Activated CD8-positive, alpha-beta T cell treated with anti-CD3 and anti-CD28 coated beads, Interleukin-2, amount 10 ng/mL, durations not matched to agents 7 days and 5 days (primary cell): ENCODE data around the gene KIF21B. TPM values are rescaled to one million over a fixed set of nuclear protein-coding genes. Genes with fewer than 3 reads are reported as not detected.

Experiments used
- ATAC-seq: fragments of 150-1000 bp; cut with Tn5 transposase; one replicate; pipeline ENCODE4 v1.10.0; 2021; ENCODE audit warnings: moderate library complexity
- CTCF ChIA-PET: fragments of 350-600 bp; sonication (Branson Sonifier 250); formaldehyde crosslinking; loops from one replicate; lab custom pipeline; 2021; ENCODE audit warnings: antibody characterized with exemption; lab: Charles Lee
- POLR2A ChIA-PET: fragments of 350-600 bp; sonication (Branson Sonifier 250); formaldehyde crosslinking; loops from one replicate; lab custom pipeline; 2021; ENCODE audit warnings: antibody characterized with exemption; lab: Charles Lee
- DNase-seq: peaks from one replicate; pipeline ENCODE4 v3.0.0-alpha.2; 2020
- H3K27ac Mint-ChIP-seq: one replicate; pipeline ENCODE4 v1.8.0; 2021; ENCODE audit warnings: mild to moderate bottlenecking, mixed read lengths
- H3K27me3 Mint-ChIP-seq: one replicate; pipeline ENCODE4 v1.8.0; 2021; ENCODE audit warnings: low read depth, mixed read lengths
- H3K36me3 Mint-ChIP-seq: one replicate; pipeline ENCODE4 v1.8.0; 2021; ENCODE audit warnings: low read depth, mixed read lengths
- H3K4me1 Mint-ChIP-seq: one replicate; pipeline ENCODE4 v1.8.0; 2021; ENCODE audit warnings: low read depth, mixed read lengths
- H3K4me3 Mint-ChIP-seq: one replicate; pipeline ENCODE4 v1.8.0; 2021; ENCODE audit warnings: mild to moderate bottlenecking, mixed read lengths
- H3K9me3 Mint-ChIP-seq: one replicate; pipeline ENCODE4 v1.8.0; 2022; ENCODE audit warnings: mixed read lengths; ENCODE audit not compliant: insufficient read depth
- total RNA-seq, 2 experiments: library from RNA; stranded (reverse); gene quantifications; one replicate each; pipeline ENCODE4 v1.2.3, GENCODE V29; 2021

Gene KIF21B
- total RNA-seq, 2 experiments from 2014 or later: 158 to 162 TPM

- DNase-seq (peak; percentile 79), ATAC-seq (peak; percentile 91)
- ChIA-PET POLR2A (no interaction called here), CTCF (interaction anchor here (0.7 to 11.9 kb wide), 14 partner anchors 9 to 420 kb away, joined by 3 to 117 read pairs (median 4); partner anchors contain the start of gene KIF21B)
- H3K4me1 Mint-ChIP-seq: no peaks in the 10 kb centered on the region
- no peak overlapping the region for H3K27ac Mint-ChIP-seq
- H3K36me3 Mint-ChIP-seq: no peaks in the 10 kb centered on the region
- no peaks in the 10 kb centered on the region for H3K9me3 Mint-ChIP-seq
- H3K27me3 Mint-ChIP-seq: peaks cover 22% of the 10 kb centered on the region
- H3K4me3 Mint-ChIP-seq: no peak overlapping the region
These were observed 19.4 kb upstream of the KIF21B start for GRCh38 chr1:201042779-201043461.

GRCh38 chr1:201041011-201041410, 17.5 kb upstream of the KIF21B start:
- Mint-ChIP-seq H3K27ac (no peak overlapping the region), H3K36me3 (no peaks in the 10 kb centered on the region), H3K27me3 (peaks cover 13% of the 10 kb centered on the region), H3K4me3 (no peak overlapping the region), H3K4me1 (no peaks in the 10 kb centered on the region), H3K9me3 (no peaks in the 10 kb centered on the region)
- ChIA-PET CTCF (interaction anchor here (2.6 to 11.9 kb wide), 4 partner anchors 16 to 69 kb away, joined by 21 to 117 read pairs (median 94); partner anchors contain the start of gene KIF21B), POLR2A (interaction anchor here (1.1 kb wide), 2 partner anchors 16 to 55 kb away, joined by 3 to 4 read pairs; no protein-coding TSS in a partner anchor)
- DNase-seq (no peak), ATAC-seq (no peak)

- no peaks in the 10 kb centered on the region for H3K9me3 Mint-ChIP-seq
- H3K27ac Mint-ChIP-seq: no peak overlapping the region
- no peaks in the 10 kb centered on the region for H3K36me3 Mint-ChIP-seq
- H3K4me1 Mint-ChIP-seq: no peaks in the 10 kb centered on the region
- ATAC-seq (no peak), DNase-seq (no peak)
- ChIA-PET POLR2A (interaction anchor here (0.5 kb wide), 1 partner anchor 64 kb away, joined by 3 read pairs; no protein-coding TSS in a partner anchor), CTCF (interaction anchor here (1.1 to 11.9 kb wide), 4 partner anchors 14 to 68 kb away, joined by 3 to 117 read pairs (median 94); partner anchors contain the start of gene KIF21B)
- peaks cover 7% of the 10 kb centered on the region for H3K27me3 Mint-ChIP-seq
- no peak overlapping the region for H3K4me3 Mint-ChIP-seq
These were observed 16.4 kb upstream of the KIF21B start for GRCh38 chr1:201039876-201040275.

GRCh38 chr1:201039418-201039817, 15.9 kb upstream of the KIF21B start:
- no peak overlapping the region for H3K27ac Mint-ChIP-seq
- H3K4me1 Mint-ChIP-seq: no peaks in the 10 kb centered on the region
- no peaks in the 10 kb centered on the region for H3K36me3 Mint-ChIP-seq
- POLR2A ChIA-PET: no interaction called here
- no peak overlapping the region for H3K4me3 Mint-ChIP-seq
- no peak for ATAC-seq
- no peaks in the 10 kb centered on the region for H3K9me3 Mint-ChIP-seq
- no peak for DNase-seq
- peaks cover 6% of the 10 kb centered on the region for H3K27me3 Mint-ChIP-seq
- CTCF ChIA-PET: interaction anchor here (1.1 to 11.9 kb wide), 4 partner anchors 15 to 67 kb away, joined by 3 to 117 read pairs (median 94); partner anchors contain the start of gene KIF21B

GRCh38 chr1:201038186-201038876, 14.8 kb upstream of the KIF21B start:
- Mint-ChIP-seq H3K36me3 (no peaks in the 10 kb centered on the region), H3K4me3 (no peak overlapping the region), H3K27me3 (no peaks in the 10 kb centered on the region), H3K27ac (no peak overlapping the region), H3K9me3 (no peaks in the 10 kb centered on the region), H3K4me1 (no peaks in the 10 kb centered on the region)
- ChIA-PET POLR2A (no interaction called here), CTCF (interaction anchor here (0.9 to 11.9 kb wide), 4 partner anchors 14 to 416 kb away, joined by 7 to 117 read pairs (median 94); partner anchors contain the start of gene KIF21B)
- DNase-seq: no peak
- ATAC-seq: no peak

- no peaks in the 10 kb centered on the region for H3K27me3 Mint-ChIP-seq
- no peak for ATAC-seq
- CTCF ChIA-PET: interaction anchor here (1.5 to 8.5 kb wide), 6 partner anchors 10 to 64 kb away, joined by 5 to 89 read pairs (median 7); no protein-coding TSS in a partner anchor
These were observed 12.8 kb upstream of the KIF21B start for GRCh38 chr1:201036188-201036842.

GRCh38 chr1:201034671-201035070, 11.2 kb upstream of the KIF21B start:
- POLR2A ChIA-PET: no interaction called here
- no peak overlapping the region for H3K27ac Mint-ChIP-seq
- no peaks in the 10 kb centered on the region for H3K27me3 Mint-ChIP-seq
- DNase-seq (no peak), ATAC-seq (no peak)
- H3K4me1 Mint-ChIP-seq: no peaks in the 10 kb centered on the region
- no peak overlapping the region for H3K4me3 Mint-ChIP-seq
- no peaks in the 10 kb centered on the region for H3K9me3 Mint-ChIP-seq
- no peaks in the 10 kb centered on the region for H3K36me3 Mint-ChIP-seq
- CTCF ChIA-PET: interaction anchor here (1.1 to 8.5 kb wide), 4 partner anchors 10 to 63 kb away, joined by 3 to 89 read pairs (median 8); no protein-coding TSS in a partner anchor

More at GRCh38 chr1:201036188-201036842, 12.8 kb upstream of the KIF21B start:
- POLR2A ChIA-PET: interaction anchor here (0.9 kb wide), 2 partner anchors 10 to 14 kb away, joined by 3 to 4 read pairs; no protein-coding TSS in a partner anchor
- Mint-ChIP-seq H3K27ac (no peak overlapping the region), H3K4me3 (no peak overlapping the region), H3K9me3 (no peaks in the 10 kb centered on the region), H3K36me3 (no peaks in the 10 kb centered on the region), H3K4me1 (no peaks in the 10 kb centered on the region)
- no peak for DNase-seq

- H3K27me3 Mint-ChIP-seq: no peaks in the 10 kb centered on the region
- no peak overlapping the region for H3K27ac Mint-ChIP-seq
- no peaks in the 10 kb centered on the region for H3K9me3 Mint-ChIP-seq
- POLR2A ChIA-PET: no interaction called here
- no peaks in the 10 kb centered on the region for H3K36me3 Mint-ChIP-seq
- H3K4me3 Mint-ChIP-seq: no peak overlapping the region
- DNase-seq: no peak
- CTCF ChIA-PET: interaction anchor here (0.6 kb wide), 1 partner anchor 410 kb away, joined by 3 read pairs; no protein-coding TSS in a partner anchor
- ATAC-seq: no peak
- peaks cover 3% of the 10 kb centered on the region for H3K4me1 Mint-ChIP-seq
These were observed 8.9 kb upstream of the KIF21B start for GRCh38 chr1:201032408-201032807.

GRCh38 chr1:201028461-201028889, 5.0 kb upstream of the KIF21B start:
- no peak for DNase-seq
- ChIA-PET POLR2A (no interaction called here), CTCF (interaction anchor here (1.0 to 10.1 kb wide), 3 partner anchors 9 to 56 kb away, joined by 3 to 99 read pairs (median 6); no protein-coding TSS in a partner anchor)
- no peak overlapping the region for H3K27ac Mint-ChIP-seq
- H3K36me3 Mint-ChIP-seq: no peaks in the 10 kb centered on the region
- ATAC-seq: no peak
- no peak overlapping the region for H3K4me3 Mint-ChIP-seq
- no peaks in the 10 kb centered on the region for H3K27me3 Mint-ChIP-seq
- H3K9me3 Mint-ChIP-seq: no peaks in the 10 kb centered on the region
- peaks cover 38% of the 10 kb centered on the region for H3K4me1 Mint-ChIP-seq

- no peak for DNase-seq
- ChIA-PET CTCF (interaction anchor here (0.7 to 10.1 kb wide), 11 partner anchors 9 to 405 kb away, joined by 3 to 99 read pairs (median 7); no protein-coding TSS in a partner anchor), POLR2A (no interaction called here)
- H3K4me3 Mint-ChIP-seq: no peak overlapping the region
- H3K27ac Mint-ChIP-seq: peak overlapping the region; percentile 63
- no peaks in the 10 kb centered on the region for H3K27me3 Mint-ChIP-seq
- H3K36me3 Mint-ChIP-seq: peaks cover 11% of the 10 kb centered on the region
- no peaks in the 10 kb centered on the region for H3K9me3 Mint-ChIP-seq
- no peak for ATAC-seq
- H3K4me1 Mint-ChIP-seq: peaks cover 38% of the 10 kb centered on the region
These were observed 3.3 kb upstream of the KIF21B start for GRCh38 chr1:201026836-201027235.

GRCh38 chr1:201026234-201026633, 2.7 kb upstream of the KIF21B start:
- Mint-ChIP-seq H3K4me3 (peak overlapping the region; percentile 49), H3K4me1 (peaks cover 38% of the 10 kb centered on the region), H3K27me3 (no peaks in the 10 kb centered on the region), H3K27ac (peak overlapping the region; percentile 62), H3K9me3 (no peaks in the 10 kb centered on the region), H3K36me3 (peaks cover 17% of the 10 kb centered on the region)
- ChIA-PET CTCF (interaction anchor here (0.7 to 10.1 kb wide), 14 partner anchors 10 to 404 kb away, joined by 3 to 99 read pairs (median 6); no protein-coding TSS in a partner anchor), POLR2A (interaction anchor here (1.0 kb wide), 1 partner anchor 10 kb away, joined by 3 read pairs; no protein-coding TSS in a partner anchor)
- DNase-seq: no peak
- no peak for ATAC-seq
